22Rv1 (cell line): ENCODE results near the gene KCNJ5.

ENCODE experiments used
- CTCF ChIP-seq: fragments of 450-650 bp; IDR thresholded peaks from 2 replicates; pipeline ENCODE4 v1.5.1; 2017; ENCODE audit warnings: mild to moderate bottlenecking
- ZFX ChIP-seq: fragments of 450-650 bp; IDR thresholded peaks from 2 replicates; pipeline ENCODE4 v1.6.1; 2017; ENCODE audit warnings: antibody characterized with exemption, borderline replicate concordance

GRCh38 chr11:128867277-128867676, 23.9 kb upstream of the KCNJ5 start, which contains the start of gene KCNJ1:
- TF ChIP-seq CTCF = no peak
- no peak for TF ChIP-seq ZFX
